ENCODE results near the gene NFYC. TPM values are rescaled to one million over a fixed set of nuclear protein-coding genes. Genes with fewer than 3 reads are reported as not detected.

Gene NFYC
- total and polyA plus RNA-seq, 8 donors = 23.3 to 76.4 (median 40.9) TPM

DNA sequence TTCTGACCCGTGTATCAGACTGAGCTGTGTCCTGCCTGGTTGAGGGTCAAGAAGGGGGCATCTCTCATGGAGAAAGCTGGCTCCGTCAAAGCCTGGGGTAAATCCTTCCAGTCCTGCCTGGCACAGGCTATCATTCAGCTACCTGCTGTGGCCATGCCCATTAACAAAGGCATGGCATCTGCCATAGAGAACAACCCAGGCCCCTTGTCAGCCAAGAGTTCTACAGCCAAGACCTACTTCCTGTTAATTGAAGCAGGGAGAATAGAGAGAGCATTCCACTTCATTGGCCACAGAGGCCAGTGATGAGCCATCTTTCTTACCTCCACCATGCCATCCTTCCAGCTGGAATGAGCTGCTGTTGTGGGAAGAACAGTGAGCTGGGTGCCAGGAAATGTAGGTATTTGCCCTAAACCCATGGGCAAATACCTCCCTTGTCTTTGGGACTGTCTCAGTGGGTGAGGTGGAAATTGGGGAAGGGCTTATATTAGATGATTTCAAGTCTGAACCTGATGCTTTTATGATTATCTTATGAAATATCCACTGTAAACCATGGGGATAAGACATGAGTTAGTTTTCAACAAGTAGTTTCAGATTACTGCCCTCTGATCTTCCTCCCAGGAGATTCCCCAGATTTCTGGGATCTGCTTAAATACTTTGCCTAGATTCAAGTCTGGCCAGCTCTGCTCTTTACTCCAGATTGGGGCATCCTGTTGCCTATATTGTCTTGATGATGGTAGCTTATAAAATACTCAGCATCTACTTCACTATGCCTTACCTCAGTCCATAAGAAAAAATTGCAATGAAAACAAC lies 80.8 kb downstream of the NFYC start:
- H3K4me3 ChIP-seq = no peak overlapping the region
- H3K27ac ChIP-seq = no peak overlapping the region
- peaks cover 0 to 15% (median 12%) of the 10 kb centered on the region in 4 donors for H3K4me1 ChIP-seq
- no peak for DNase-seq
- no peaks in the 10 kb centered on the region for H3K27me3 ChIP-seq
- intact Hi-C loops (cut with DNase I; ENCODE audit: low total_unique reads) = loop anchor here (10.0 kb wide), 1 partner anchor 72 kb away; no protein-coding TSS in a partner anchor
- no peak for TF ChIP-seq POLR2A (IDR thresholded peaks at IDR 0.05)
- no peak for TF ChIP-seq EP300 (IDR thresholded peaks at IDR 0.05)
- no peak for TF ChIP-seq CTCF (IDR thresholded peaks at IDR 0.05)
- TF ChIP-seq POLR2AphosphoS5 (IDR thresholded peaks at IDR 0.05) = no peak
- H3K9me3 ChIP-seq = no peaks in the 10 kb centered on the region
- 80 to 86% (median 83%) methylated on average over 2 of the region's 2 CpGs for WGBS, 5 donors
- H3K36me3 ChIP-seq = peaks cover 29 to 68% (median 68%) of the 10 kb centered on the region in 4 donors

DNA sequence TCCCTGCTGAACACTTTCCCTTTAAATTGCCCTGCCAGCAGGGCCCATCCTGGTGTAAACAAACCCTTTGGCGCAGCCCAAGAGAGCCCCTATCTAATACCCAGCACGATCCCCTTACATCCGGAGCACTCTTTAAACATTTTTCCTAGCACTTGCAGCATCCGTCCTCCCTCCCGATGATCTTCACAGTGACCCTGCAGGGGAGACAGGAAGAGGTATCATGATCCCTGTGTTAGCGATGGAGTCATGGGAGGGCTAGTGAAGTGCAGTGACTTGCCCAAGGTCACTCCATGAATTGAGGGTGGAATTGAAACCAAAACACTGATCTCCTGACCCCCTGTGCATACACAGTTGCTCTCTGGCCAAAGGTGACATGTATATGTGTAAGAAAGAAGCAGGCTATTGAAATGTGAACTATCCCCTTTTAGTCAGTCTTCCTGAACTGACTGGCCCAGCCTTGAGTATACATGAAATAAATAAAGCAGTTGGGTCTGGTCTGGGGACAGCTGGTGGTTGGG lies 82.3 kb downstream of the NFYC start:
- TF ChIP-seq POLR2A (IDR thresholded peaks at IDR 0.05) (no peak), CTCF (IDR thresholded peaks at IDR 0.05) (peak in 1 of 7 experiments; percentile 43)
- H3K27me3 ChIP-seq = no peaks in the 10 kb centered on the region
- peak overlapping the region in 1 of 5 donors; percentile 18 for H3K27ac ChIP-seq
- intact Hi-C loops (cut with DNase I; ENCODE audit: low total_unique reads) = loop anchor here (10.0 kb wide), 1 partner anchor 71 kb away; no protein-coding TSS in a partner anchor
- H3K36me3 ChIP-seq = peaks cover 24 to 57% (median 53%) of the 10 kb centered on the region in 4 donors
- WGBS, 5 donors = 31 to 56% (median 35%) methylated on average over 6 of the region's 6 CpGs
- no peaks in the 10 kb centered on the region for H3K9me3 ChIP-seq
- no peak overlapping the region for H3K4me3 ChIP-seq
- H3K4me1 ChIP-seq = peaks cover 0 to 15% (median 12%) of the 10 kb centered on the region in 4 donors
- no peak for DNase-seq

- Histone ChIP-seq H3K27me3 (no peaks in the 10 kb centered on the region), H3K4me1 (peaks cover 0 to 15% (median 12%) of the 10 kb centered on the region in 4 donors), H3K4me3 (no peak overlapping the region), H3K36me3 (peaks cover 18 to 51% (median 47%) of the 10 kb centered on the region in 4 donors), H3K9me3 (no peaks in the 10 kb centered on the region), H3K27ac (no peak overlapping the region)
- intact Hi-C loops (cut with DNase I; ENCODE audit: low total_unique reads) = loop anchor here (10.0 kb wide), 1 partner anchor 70 kb away; no protein-coding TSS in a partner anchor
- peak; percentile 66 to 76 for DNase-seq
- TF ChIP-seq POLR2A (IDR thresholded peaks at IDR 0.05) (no peak), CTCF (IDR thresholded peaks at IDR 0.05) (peak in 4 of 7 experiments; percentile 63 to 77 (median 72))
- WGBS, 5 donors = 16 to 43% (median 24%) methylated on average over 3 of the region's 3 CpGs
Observed at GRCh38 chr1:40774266-40774998, 82.9 kb downstream of the NFYC start.

All from stomach (tissue), 9 donors.